Endometrium (tissue), 2 donors: Measurements from ENCODE around the gene SMARCD2.
"Not testable (repeated sequence)": the region's sequence is repeated elsewhere in the genome, so short reads cannot be mapped to it uniquely, and the experiment has no call there.

Source experiments
- FAIRE-seq: peaks from 2 replicates; lab custom pipeline; 2012; peaks lifted over from hg19 to GRCh38; lab: Jason Lieb, UNC
- donor health status: control.
- donor health status: control.

SMARCD2 gene

DNA sequence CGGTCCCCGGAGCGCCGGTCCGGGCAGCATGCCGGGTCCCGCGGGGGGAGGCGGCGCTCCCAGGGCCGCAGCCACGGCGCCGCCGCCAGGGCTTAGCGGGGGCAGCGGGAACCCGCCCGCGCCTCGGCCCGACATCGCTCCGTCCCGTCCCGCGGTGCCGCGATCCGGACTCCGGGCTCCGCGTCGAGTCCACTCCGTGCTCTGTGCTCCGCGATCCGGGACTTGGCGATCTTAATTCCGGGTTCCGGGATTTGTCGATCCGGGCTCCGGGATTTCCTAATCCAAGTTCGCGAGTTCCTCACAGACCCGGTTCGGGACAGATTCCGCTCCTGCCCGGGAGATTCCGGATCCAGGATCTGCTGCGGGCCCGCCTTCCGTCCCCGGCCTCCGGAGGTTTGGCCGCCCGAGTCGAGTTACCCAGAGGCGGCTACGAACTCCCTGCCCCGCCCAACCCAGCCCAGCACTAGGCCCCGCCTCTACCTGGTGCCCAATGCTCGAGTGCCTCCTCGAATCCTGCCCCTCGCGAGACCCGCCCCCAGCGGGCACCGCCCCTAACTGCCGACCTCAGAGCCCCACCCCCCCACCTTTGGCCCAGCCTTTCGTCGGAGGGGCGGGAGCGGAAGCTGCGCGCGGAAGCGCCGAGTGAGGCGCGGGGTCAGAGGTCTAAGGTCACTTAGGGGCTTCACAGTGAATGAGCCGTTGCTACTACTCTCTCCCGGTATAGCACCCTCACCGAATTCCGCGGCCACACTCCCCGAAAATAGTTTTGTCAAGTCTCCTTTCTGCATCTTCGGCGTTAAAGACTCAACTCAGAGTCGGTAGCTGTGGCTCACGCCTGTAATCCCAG, at the start of gene SMARCD2:
Gene SMARCD2, minus strand, starts transcription at position 146 of the 847 bp plus-strand sequence. Its CDS starts 11 bp downstream, at position 135.
- peak; percentile 50 for FAIRE-seq

DNA sequence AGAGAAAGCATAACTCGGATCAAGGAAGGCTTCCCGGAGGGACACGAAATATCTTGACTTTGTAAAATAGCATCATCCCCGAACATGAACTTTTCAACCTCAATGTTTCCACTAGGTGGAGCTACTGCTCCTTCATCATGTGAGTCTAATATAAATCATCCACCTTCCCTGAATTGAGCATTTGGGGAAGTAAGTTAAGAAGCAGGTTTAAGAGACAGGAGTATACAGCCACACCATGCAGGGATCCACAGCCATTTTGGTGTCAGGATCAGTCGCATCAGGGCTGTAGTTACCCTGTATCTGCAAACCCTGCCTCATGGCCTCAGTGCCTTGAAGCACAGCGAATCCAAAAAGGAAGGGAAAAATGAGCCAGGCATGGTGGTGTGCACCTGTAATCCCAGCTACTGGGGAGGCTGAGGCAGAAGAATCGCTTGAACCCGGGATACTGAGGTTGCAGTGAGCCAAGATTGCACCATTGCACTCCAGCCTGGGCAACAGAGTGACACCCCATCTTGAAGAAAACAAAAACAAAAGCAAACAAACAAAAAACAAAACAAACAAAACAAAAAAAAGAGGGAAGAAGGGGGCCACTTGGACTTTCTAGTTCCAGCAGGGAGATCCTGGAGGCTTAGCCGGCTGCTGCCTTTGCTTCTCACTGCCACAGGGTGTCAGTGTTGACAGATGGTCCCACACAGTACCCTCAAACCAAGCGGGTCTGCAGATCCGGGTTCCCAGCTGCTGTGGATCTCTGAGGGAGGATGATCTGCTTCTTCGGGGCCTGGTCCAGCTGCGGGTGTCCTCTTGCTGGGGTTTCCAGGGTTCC, 46.8 kb upstream of the SMARCD2 start:
- FAIRE-seq: peak; percentile 8

DNA sequence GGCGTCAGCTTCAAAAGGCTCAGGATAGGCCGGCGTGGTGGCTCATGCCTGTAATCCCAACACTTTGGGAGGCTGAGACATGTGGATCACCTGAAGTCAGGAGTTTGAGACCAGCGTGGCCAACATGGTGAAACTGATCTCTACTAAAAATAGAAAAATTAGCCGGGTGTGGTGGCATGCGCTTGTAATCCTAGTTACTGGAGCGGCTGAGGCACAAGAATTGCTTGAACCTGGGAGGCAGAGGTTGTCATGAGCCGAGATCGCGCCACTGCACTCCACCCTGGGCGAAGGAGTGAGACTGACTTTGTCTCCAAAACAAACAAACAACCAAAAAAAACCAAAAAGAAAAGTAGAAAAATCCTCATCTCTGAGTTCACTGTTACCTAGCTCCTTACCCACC, 42.6 kb upstream of the SMARCD2 start:
- FAIRE-seq: not testable (repeated sequence)

- not testable (repeated sequence) for FAIRE-seq
These were observed 40.2 kb upstream of the SMARCD2 start for GRCh38 chr17:63882626-63883126.

GRCh38 chr17:63881935-63882601, 39.6 kb upstream of the SMARCD2 start, which contains the start of gene GH2:
TSS of gene GH2 (minus strand) at chr17:63881944. CDS start at chr17:63881801, 143 bp downstream.
- no peak for FAIRE-seq

DNA sequence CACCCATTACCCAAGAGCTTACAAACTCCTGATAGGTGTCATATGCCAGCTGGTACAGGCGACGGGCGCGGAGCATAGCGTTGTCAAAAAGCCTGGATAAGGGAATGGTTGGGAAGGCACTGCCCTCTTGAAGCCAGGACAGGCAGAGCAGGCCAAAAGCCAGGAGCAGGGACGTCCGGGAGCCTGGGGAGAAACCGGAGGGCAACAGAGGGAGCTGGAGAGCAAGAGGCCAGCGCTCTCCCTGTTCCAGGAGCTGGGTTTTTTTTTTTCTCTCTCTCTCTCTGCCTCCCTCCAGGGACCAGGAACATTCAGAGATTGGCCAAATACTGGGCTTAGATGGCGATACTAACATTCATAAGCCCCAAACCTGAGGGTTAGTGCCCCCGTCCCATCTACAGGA, 38.9 kb upstream of the SMARCD2 start:
- FAIRE-seq: not testable (repeated sequence)

DNA sequence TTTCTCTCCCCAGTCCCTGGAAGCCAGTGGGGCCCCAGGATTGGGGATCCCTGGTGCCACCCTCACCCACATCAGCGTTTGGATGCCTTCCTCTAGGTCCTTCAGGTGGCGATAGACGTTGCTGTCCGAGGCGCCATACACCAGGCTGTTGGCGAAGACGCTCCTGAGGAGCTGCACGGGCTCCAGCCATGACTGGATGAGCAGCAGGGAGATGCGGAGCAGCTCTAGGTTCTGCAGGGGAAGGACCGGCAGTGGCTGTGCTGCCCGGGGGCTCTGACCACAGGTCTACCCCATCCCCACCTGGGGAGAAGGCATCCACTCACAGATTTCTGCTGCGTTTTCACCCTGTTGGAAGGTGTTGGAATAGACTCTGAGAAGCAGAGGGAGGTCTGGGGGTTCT, 38.2 kb upstream of the SMARCD2 start:
- FAIRE-seq: no peak

DNA sequence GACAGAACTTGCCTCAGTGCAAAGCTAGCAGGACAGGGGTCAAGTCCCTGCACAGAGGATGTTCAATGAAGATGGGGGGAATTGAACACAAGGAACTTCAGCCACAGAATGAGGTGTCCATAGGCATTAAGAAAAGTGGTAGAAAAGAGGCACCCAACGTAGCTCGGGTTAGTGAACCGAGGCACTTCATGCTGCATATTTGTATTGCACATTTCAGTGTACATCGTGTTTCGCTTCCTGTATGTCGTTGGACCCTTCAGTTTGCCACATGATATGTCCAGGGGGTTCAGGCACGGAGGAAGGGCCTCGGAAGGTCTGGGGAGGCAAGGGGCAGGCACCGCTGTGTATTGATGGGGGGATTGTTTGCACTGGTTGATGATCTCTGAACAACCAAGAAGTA, 35.9 kb upstream of the SMARCD2 start:
- FAIRE-seq: not testable (repeated sequence)

DNA sequence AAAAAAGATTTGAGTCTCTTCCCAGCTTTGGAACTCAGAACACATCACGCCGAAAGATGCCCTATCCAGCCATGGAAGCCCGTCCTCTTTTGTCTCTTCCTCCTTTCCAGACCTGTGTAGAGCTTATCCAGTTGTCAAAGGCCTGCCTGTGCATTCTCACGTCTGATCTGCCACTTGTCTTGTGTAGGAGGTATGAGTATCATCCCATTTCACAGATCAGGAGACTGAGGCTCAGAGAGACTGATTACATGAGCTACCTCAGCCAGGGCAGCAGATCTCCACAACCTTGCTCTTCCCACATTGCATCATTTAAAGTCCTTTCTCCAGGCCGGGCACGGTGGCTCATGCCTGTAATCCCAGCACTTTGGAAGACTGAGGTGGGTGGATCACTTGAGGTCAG, 32.2 kb upstream of the SMARCD2 start:
- not testable (repeated sequence) for FAIRE-seq

DNA sequence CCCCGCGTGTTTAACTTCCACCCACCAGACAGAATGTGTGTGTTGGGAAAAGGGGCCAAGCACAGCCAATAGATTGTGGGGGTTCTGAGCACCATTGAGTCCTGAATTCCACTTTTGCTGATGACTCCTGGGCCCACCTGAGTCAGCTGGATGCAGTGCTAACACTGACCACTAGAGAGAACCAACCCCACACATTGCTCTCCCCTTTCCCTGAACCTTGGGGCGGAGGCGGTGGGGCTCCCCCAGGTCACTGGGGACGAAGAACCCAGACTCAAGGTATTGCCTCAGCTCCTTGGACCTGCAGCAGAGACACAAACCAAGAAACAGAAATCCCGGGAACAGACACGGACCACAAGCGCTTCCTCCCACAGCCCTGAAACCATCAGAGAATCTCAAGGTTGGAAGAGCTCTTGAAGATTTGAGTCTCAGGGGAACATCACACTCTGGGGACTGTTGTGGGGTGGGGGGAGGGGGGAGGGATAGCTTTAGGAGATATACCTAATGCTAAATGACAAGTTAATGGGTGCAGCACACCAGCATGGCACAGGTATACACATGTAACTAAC, 31.7 kb upstream of the SMARCD2 start:
- not testable (repeated sequence) for FAIRE-seq

DNA sequence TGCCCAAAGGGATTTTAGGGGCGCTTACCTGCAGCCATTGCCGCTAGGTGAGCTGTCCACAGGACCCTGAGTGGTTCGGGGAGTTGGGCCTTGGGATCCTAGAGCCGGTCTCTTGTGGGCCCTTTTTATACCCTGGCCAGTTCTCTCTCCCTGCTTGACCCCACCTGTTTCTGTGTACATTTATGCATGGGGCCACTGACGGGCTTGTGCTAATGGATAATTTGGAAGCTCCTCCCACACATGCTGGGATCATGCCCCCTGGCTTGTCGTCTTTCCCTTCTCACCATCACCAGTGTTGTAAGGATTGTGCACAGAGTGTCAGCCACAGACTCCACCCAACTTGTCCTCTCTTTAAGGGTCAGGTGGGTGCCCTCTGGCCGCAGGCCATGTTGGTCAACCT, 31.1 kb upstream of the SMARCD2 start, which contains the start of gene CSH2:
Gene CSH2, minus strand, starts transcription at position 101 of the 400 bp plus-strand sequence. Its CDS starts 63 bp downstream, at position 38.
- FAIRE-seq: not testable (repeated sequence)

- not testable (repeated sequence) for FAIRE-seq
These were observed 29.3 kb upstream of the SMARCD2 start for GRCh38 chr17:63871646-63872365.

DNA sequence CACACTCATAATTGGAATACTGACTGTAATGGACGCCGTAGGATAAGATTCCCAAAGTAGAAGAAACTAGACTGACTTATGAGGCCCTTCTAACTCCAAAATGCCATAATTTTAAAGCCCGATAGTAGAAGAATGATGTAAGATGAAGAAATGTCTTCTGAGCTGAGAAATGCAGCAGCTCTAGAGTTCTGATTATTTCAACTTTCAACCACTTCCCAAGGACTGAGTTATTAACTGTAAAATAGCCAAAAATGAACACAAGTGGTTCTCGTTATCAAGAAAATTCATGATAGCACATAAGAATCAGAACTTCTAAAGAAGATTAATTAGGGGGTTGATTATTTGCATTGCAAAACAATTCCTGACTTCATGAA, 27.8 kb upstream of the SMARCD2 start:
- FAIRE-seq: not testable (repeated sequence)

GRCh38 chr17:63869491-63870291, 27.2 kb upstream of the SMARCD2 start:
- not testable (repeated sequence) for FAIRE-seq

DNA sequence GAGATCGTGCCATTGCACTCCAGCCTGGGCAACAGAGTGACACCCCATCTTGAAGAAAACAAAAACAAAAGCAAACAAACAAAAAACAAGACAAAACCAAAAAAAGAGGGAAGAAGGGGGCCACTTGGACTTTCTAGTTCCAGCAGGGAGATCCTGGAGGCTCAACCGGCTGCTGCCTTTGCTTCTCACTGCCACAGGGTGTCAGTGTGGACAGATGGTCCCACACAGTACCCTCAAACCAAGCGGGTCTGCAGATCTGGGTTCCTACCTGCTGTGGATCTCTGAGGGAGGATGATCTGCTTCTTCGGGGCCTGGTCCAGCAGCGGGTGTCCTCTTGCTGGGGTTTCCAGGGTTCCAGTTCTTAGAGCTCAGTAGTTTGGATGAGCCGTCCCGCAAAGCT, 24.1 kb upstream of the SMARCD2 start:
- not testable (repeated sequence) for FAIRE-seq

GRCh38 chr17:63859257-63859656, 16.8 kb upstream of the SMARCD2 start:
- FAIRE-seq: no peak

DNA sequence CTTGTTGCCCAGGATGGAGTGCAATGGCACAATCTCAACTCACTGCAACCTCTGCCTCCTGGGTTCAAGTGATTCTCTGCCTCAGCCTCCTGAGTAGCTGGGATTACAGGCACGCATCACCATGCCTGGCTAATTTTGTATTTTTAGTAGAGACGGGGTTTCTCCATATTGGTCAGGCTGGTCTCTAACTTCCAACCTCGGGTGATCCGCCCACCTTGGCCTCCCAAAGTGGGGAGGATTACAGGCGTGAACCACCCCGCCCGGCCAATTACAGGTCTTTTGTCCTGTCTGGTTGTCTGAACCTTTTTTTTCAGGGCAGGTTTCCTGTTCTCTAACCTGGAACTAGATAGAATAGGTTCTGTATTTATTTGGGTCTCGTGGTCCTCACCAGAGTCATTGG, 13.9 kb upstream of the SMARCD2 start:
- not testable (repeated sequence) for FAIRE-seq

DNA sequence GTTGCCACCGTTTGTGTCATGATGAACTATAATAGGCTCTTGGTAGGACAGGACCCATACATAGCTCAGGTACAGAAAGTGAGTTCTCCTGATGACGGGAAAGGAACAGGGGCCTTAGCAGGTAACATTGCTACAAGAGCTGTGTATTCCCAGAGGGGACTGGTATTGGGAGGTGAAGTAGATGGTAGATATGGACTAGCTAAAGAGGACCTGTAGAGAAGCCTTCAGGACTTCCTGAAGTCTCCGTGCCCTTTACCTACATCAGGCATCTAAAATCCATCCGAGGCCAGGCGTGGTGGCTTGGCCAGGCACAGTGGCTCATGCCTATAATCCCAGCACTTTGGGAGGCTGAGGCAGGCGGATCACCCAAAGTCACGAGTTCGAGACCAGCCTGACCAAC, 12.7 kb upstream of the SMARCD2 start:
- no peak for FAIRE-seq

GRCh38 chr17:63854709-63855108, 12.2 kb upstream of the SMARCD2 start:
- no peak for FAIRE-seq

DNA sequence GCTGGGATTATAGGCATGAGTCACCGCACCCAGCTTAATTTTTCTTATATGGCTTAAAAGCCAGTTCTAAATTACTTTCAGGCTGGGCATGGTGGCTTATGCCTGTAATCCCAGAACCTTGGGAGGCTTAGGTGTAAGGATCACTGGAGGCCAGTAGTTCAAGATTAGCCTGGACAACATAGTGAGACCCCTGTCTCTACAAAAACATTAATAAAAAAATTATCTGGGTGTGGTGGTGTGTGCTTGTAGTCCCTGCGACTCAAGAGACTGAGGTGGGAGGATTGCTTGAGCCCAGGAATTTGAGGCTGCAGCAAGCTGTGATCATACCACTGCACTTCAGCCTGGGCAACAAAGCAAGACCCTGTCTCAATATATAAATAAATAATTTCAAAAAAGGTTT, 10.8 kb upstream of the SMARCD2 start:
- no peak for FAIRE-seq
